BJ (cell line): ENCODE measurements around the gene SOCS4. TPM values are rescaled to one million over a fixed set of nuclear protein-coding genes. Genes with fewer than 3 reads are reported as not detected.

Experiments used
- CTCF ChIA-PET: fragments of 350-600 bp; formaldehyde crosslinking; extraction: SDS; loops from one replicate; lab custom pipeline; 2021; ENCODE audit warnings: antibody characterized with exemption, inconsistent platforms; lab: Yijun Ruan, JAX
- POLR2A ChIA-PET: fragments of 300-600 bp; sonication (Branson Sonifier 250); formaldehyde crosslinking; extraction: SDS; loops from one replicate; lab custom pipeline; 2021; ENCODE audit warnings: antibody characterized with exemption; lab: Charles Lee
- DNase-seq: peaks from one replicate; pipeline ENCODE4 v3.0.0-alpha.2; 2011; ENCODE audit warnings: low read depth
- H3K27me3 ChIP-seq: 2 replicates; pipeline ENCODE4 v1.6.0; 2011; ENCODE audit warnings: low read length; ENCODE audit not compliant: control insufficient read depth, insufficient read depth
- H3K36me3 ChIP-seq: 2 replicates; pipeline ENCODE4 v1.5.1; 2011; ENCODE audit warnings: low read length; ENCODE audit not compliant: control insufficient read depth, insufficient read depth
- H3K4me3 ChIP-seq: 2 replicates; pipeline ENCODE4 v1.5.1; 2011; ENCODE audit warnings: low read depth, mild to moderate bottlenecking, control low read depth, low read length
- polyA plus RNA-seq: library from polyadenylated mRNA; depleted of rRNA; stranded (reverse); fragments of >200 nt; gene quantifications from 2 replicates; pipeline ENCODE4 v1.2.3, GENCODE V29; 2011; rRNA removed
- TF ChIP-seq, protein P1 (sequence below): IDR thresholded peaks from 2 replicates; pipeline ENCODE4 v1.5.1; 2011; ENCODE audit warnings: low read depth, mild to moderate bottlenecking, control low read depth, inconsistent platforms, low read length, moderate library complexity; ENCODE audit not compliant: insufficient read depth

SOCS4 gene
- polyA plus RNA-seq, 1 experiment = 3.0 TPM

GRCh38 chr14:55098561-55098898 lies 71.5 kb downstream of the SOCS4 start:
- no peak for DNase-seq
- no peaks in the 10 kb centered on the region for H3K36me3 ChIP-seq
- H3K4me3 ChIP-seq = no peak overlapping the region
- TF ChIP-seq, protein P1, sequence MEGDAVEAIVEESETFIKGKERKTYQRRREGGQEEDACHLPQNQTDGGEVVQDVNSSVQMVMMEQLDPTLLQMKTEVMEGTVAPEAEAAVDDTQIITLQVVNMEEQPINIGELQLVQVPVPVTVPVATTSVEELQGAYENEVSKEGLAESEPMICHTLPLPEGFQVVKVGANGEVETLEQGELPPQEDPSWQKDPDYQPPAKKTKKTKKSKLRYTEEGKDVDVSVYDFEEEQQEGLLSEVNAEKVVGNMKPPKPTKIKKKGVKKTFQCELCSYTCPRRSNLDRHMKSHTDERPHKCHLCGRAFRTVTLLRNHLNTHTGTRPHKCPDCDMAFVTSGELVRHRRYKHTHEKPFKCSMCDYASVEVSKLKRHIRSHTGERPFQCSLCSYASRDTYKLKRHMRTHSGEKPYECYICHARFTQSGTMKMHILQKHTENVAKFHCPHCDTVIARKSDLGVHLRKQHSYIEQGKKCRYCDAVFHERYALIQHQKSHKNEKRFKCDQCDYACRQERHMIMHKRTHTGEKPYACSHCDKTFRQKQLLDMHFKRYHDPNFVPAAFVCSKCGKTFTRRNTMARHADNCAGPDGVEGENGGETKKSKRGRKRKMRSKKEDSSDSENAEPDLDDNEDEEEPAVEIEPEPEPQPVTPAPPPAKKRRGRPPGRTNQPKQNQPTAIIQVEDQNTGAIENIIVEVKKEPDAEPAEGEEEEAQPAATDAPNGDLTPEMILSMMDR = no peak
- POLR2A ChIA-PET = no interaction called here
- CTCF ChIA-PET = no interaction called here
- H3K27me3 ChIP-seq = no peaks in the 10 kb centered on the region

Other genes with a start within 250 kb of the SOCS4 start
- gene GCH1, start 124.4 kb upstream of the SOCS4 start, polyA plus RNA-seq = 0.82 and 1.3 TPM in 2 replicates
- 2.6 and 5.4 TPM in 2 replicates for gene WDHD1, start 137 bp upstream of the SOCS4 start, polyA plus RNA-seq
- 56.4 and 90.0 TPM in 2 replicates for gene MAPK1IP1L, start 24.4 kb downstream of the SOCS4 start, polyA plus RNA-seq
- 182 and 197 TPM in 2 replicates for gene LGALS3, start 102.0 kb downstream of the SOCS4 start, polyA plus RNA-seq
- gene DLGAP5, start 164.3 kb downstream of the SOCS4 start, polyA plus RNA-seq = 8.9 and 18.3 TPM in 2 replicates
- gene FBXO34, start 244.2 kb downstream of the SOCS4 start, polyA plus RNA-seq = 15.0 and 16.9 TPM in 2 replicates